ENCODE data around the gene CDC34. TPM values are rescaled to one million over a fixed set of nuclear protein-coding genes. Genes with fewer than 3 reads are reported as not detected.
A peak's percentile ranks its signal among the peaks of the same experiment; 100 is the strongest.

Gene CDC34
- total RNA-seq, 2 experiments from 2014 or later, result 58.3 to 58.9 TPM

DNA sequence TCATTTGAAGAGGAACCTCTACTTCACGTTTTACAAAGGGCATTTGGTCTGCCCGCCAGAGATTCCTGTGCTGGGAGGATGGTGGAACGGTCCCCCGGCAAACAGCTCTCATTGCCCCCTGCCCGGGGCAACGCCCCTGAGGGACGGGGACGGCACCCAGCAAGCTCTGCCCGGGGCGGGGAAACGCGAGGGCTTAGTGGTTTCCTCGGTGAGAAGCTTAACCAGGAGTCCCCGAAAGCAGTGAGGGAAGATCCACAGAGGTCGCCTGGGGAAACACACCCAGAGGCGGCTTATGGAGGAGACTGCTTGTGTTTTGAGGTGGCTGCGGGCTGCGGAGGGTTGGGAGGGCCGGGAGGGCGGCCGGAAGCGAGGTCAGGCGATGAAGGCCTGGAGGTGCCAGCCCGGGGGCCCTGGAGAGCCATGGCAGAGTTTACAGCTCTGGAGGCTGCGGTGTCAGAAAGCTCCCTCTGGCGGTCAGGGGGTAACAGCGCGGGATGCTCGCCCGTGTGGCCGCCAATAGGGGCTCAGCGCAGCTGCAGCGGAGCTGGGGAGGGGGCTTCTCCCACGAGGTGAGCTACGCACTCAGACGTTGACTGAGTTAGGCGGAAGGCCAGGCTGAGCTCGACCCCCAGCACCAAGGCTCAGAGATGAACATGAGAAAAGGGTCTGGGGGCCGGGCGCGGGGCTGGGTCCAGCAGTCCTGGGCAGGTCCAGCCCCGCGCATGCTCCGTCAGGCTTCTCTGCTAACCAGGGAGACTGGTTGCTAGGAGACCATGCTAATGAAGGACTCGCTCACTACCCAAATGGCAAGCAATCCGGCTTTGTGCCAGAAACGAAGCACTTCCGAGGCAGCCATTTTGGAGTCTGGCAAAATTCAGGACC is 24.9 kb upstream of the CDC34 start:
- Mint-ChIP-seq H3K9me3 (ENCODE audit: low read depth) (no peaks in the 10 kb centered on the region), H3K27ac (peak overlapping the region; percentile 99), H3K4me1 (peaks cover 46% of the 10 kb centered on the region), H3K27me3 (no peaks in the 10 kb centered on the region), H3K36me3 (peaks cover 5% of the 10 kb centered on the region), H3K4me3 (peak overlapping the region; percentile 83)
- ATAC-seq, result peak; percentile 68
- peak; percentile 97 for DNase-seq
- CTCF ChIA-PET, result interaction anchor here (0.6 to 2.8 kb wide), 15 partner anchors 9 to 240 kb away, joined by 3 to 24 read pairs (median 4); partner anchors contain the start of genes CDC34, GZMM and MADCAM1

DNA sequence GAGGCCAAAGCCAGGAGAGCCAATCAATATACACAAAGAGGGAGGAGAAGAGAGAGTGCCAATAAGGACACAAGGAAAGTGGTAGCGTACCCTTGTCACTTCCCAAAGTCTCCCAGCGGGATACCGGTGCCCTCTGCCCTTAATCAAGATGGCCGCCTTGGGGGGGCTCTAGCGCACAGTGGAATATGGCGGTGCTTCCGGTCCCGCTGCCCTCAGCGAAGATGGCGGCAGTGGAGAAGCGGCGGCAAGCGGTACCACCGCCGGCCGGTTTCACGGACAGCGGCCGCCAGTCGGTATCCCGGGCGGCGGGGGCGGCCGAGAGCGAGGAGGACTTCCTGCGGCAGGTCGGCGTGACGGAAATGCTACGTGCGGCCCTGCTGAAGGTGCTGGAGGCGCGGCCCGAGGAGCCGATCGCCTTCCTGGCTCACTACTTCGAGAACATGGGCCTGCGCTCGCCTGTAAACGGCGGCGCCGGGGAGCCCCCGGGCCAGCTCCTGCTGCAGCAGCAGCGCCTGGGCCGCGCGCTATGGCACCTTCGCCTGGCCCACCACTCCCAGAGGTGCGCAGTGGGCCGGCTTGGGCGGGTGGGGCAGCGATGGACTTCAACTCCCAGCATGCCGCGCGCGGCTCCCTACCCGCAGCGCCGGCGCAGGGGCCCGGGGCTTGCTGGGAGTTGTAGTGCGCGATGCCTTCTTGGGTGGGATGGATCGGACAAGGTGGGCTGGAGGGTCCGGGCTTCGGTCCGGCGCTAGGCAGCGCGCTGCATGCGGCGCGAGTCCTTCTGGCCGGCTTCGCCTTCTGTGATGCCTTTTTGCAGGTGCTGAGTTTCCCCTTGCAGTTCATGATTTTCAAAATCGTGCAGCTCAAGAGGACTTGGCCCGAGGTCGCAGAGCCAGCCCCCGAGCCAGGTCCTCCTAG is 24.0 kb upstream of the CDC34 start, which contains the start of gene TPGS1:
TPGS1 (plus strand) TSS at position 212 of the 918 bp plus-strand sequence; CDS start at position 222, 10 bp downstream.
- CTCF ChIA-PET, result interaction anchor here (0.6 to 2.8 kb wide), 14 partner anchors 10 to 241 kb away, joined by 3 to 24 read pairs (median 4); partner anchors contain the start of genes CDC34, GZMM and MADCAM1
- Mint-ChIP-seq H3K27ac (peak within 1 kb of the TSS; percentile 99), H3K4me3 (peak within 1 kb of the TSS; percentile 83), H3K9me3 (ENCODE audit: low read depth) (no peaks in the 10 kb centered on the region), H3K27me3 (no peaks in the 10 kb centered on the region), H3K4me1 (peaks cover 49% of the 10 kb centered on the region), H3K36me3 (peaks cover 5% of the 10 kb centered on the region)
- ATAC-seq (peak; percentile 61), DNase-seq (peak; percentile 91)

DNA sequence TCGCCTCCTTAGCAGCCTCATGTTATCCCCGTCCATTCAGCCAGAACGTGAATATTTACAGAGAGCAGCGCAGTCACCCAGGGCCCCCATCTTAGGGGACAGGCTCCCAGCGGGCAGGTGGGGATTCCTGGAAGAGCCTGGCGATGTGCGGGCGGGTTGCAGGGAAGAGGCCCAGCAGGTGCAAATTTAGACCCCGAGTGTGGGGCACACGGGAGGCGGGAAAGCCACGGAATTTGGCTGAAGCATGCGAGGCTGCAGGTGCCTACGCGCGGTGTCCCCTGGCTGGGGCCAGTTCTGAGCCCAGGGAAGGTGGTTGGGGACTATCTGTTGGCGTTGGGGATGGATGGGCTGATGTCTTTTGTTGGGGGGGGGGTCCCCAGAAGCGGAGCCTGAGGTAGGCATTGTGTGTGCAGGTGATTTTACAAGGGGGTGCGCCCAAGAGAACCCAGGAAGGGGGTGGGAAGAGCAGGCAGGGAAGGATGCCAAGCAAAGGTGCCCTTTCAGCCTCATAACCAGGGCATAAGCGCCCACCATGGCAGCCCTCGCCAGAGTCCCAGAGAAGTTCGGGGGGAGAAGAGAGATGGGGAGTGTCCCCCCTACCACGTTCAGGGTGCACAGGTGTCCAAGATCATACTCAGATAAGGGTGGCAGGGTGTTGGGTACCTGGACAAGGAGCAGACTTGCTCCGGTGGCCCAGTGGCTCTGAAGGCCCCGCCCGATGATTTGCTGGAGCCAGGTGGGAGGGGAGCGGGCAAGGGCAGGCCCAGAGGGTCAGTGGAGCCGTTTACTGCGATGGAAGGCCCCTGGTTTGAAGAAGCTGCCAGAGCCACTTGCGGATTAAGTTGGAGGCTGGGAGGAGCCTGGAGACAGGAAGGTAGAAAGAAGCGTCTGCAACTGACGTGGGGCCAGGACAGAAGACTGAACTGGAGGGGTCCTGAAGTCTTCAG is 23.1 kb upstream of the CDC34 start:
- no peak for ATAC-seq
- DNase-seq, result no peak
- H3K4me1 Mint-ChIP-seq, result peaks cover 46% of the 10 kb centered on the region
- CTCF ChIA-PET, result interaction anchor here (1.0 to 2.8 kb wide), 2 partner anchors 13 to 24 kb away, joined by 3 to 24 read pairs; partner anchors contain the start of gene CDC34
- H3K27me3 Mint-ChIP-seq, result no peaks in the 10 kb centered on the region
- peak overlapping the region; percentile 99 for H3K27ac Mint-ChIP-seq
- no peaks in the 10 kb centered on the region for H3K9me3 Mint-ChIP-seq (ENCODE audit: low read depth)
- H3K4me3 Mint-ChIP-seq, result peak overlapping the region; percentile 83
- H3K36me3 Mint-ChIP-seq, result peaks cover 5% of the 10 kb centered on the region

DNA sequence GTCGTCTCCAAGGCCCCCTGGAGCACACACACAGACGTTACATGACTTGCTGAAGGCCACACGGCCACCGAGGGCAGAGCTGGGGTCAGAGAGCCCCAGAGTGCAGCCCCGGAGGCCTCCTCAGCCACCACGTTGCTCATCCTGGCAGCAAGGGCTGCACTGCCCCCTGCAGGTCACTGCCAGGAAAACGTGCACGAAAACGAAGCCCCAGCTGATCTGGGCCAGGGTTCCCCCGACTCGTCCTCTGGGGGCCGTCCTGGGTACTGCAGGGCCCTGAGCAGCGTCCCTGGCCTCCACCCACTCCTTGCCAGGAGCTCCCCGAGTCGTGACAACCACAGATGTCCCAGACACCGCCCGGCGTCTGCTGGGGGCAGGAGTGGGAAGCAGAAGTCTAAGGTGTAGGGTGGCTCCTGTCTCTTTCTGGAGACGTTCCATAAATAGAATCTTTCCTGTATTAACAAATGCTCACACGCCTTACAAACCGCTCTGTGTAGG is 20.9 kb upstream of the CDC34 start:
- ATAC-seq, result peak; percentile 60
- Mint-ChIP-seq H3K27me3 (no peaks in the 10 kb centered on the region), H3K4me3 (peak overlapping the region; percentile 73), H3K4me1 (peaks cover 44% of the 10 kb centered on the region), H3K9me3 (ENCODE audit: low read depth) (no peaks in the 10 kb centered on the region), H3K27ac (peak overlapping the region; percentile 94), H3K36me3 (peaks cover 10% of the 10 kb centered on the region)
- CTCF ChIA-PET, result interaction anchor here (0.7 to 4.3 kb wide), 39 partner anchors 8 to 1095 kb away, joined by 3 to 94 read pairs (median 4); partner anchors contain the start of genes CDC34, GZMM, POLRMT and RNF126
- DNase-seq, result peak; percentile 97

DNA sequence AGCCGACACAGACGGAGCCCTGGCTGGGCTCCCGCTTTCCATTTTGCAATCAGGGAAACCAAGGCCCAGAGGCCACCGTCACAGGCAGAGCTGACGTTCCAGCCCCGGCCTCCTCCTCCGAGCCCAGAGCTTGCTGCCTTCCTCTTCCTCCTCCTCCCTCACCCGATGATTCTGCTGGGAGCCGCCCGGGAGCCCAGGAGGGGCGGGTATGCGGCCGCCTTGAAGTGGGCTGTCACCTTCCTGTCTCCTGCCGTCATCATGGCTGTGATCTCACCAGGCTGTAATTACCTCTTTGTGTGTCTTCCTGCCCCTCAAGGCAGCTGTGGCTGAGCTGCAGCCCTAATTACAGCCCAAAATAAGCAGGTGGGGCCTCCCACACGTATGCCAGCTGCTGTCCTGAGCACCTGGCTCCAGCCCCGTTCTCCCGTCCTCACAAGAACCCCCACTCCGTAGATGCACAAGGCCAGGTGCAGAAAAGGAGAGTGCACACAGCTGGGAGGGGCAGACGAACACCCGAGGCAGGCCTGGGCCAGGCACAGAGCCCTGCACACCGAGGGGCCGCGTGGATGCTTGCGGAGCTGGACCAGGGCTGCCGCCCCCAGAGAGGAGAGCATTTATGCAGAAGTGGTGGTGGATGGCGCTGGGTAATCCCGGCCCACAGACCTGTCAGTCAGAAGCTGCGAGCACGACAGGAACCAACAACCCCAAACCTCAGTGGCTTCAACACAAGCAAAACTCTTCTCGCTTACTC is 20.3 kb upstream of the CDC34 start:
- ATAC-seq, result peak; percentile 52
- CTCF ChIA-PET, result interaction anchor here (0.6 to 4.3 kb wide), 36 partner anchors 8 to 1094 kb away, joined by 3 to 94 read pairs (median 5); partner anchors contain the start of genes CDC34, GZMM, POLRMT and RNF126
- peak overlapping the region; percentile 94 for H3K27ac Mint-ChIP-seq
- H3K36me3 Mint-ChIP-seq, result peaks cover 10% of the 10 kb centered on the region
- DNase-seq, result peak; percentile 89
- H3K9me3 Mint-ChIP-seq (ENCODE audit: low read depth), result no peaks in the 10 kb centered on the region
- peaks cover 41% of the 10 kb centered on the region for H3K4me1 Mint-ChIP-seq
- H3K4me3 Mint-ChIP-seq, result peak overlapping the region; percentile 73
- no peaks in the 10 kb centered on the region for H3K27me3 Mint-ChIP-seq

DNA sequence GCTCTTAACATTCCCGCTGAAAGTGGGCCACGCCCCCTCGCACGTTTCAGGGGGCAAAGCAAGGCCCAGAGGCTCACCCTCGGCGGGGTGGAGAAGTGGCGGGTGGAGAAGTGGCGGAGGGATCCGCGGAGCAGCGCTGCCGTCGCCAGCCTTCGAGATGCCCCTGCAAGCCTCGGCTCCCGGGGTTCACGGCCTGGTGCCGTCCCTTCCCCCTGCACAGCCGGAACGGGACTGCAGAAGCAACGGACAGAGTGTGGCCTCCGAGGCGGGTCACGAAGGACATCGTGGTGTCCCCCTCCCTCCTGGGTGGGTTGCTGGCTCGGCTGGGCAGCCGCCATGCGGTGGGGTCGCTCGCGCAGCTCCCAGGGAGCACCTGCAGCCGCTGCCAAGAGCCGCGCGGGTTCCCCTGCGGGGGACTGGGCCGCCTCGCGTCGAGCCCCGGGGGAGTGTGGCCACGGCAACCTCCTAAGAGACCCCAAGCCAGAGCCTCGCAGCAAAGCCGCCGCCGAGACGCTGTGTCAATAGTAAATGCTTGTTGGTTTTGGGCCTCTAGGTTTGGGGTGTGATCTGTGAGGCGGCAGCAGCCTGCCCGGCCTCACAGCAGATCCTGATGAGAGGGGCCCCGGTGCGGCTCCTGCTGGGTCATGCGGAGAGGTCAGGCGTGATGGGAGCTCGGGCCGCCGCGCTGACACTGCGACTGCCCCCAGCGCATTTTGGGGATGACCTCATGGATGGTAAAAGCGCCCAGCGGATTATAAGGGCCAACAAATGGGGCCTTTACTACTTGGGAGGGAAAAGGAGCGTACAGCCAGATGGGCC is 18.8 kb upstream of the CDC34 start:
- no peaks in the 10 kb centered on the region for H3K27me3 Mint-ChIP-seq
- H3K9me3 Mint-ChIP-seq (ENCODE audit: low read depth), result no peaks in the 10 kb centered on the region
- ATAC-seq (no peak), DNase-seq (no peak)
- peaks cover 38% of the 10 kb centered on the region for H3K4me1 Mint-ChIP-seq
- CTCF ChIA-PET, result interaction anchor here (3.0 to 4.3 kb wide), 2 partner anchors 9 to 17 kb away, joined by 25 to 94 read pairs; partner anchors contain the start of gene CDC34
- H3K36me3 Mint-ChIP-seq, result peaks cover 10% of the 10 kb centered on the region
- no peak overlapping the region for H3K27ac Mint-ChIP-seq
- no peak overlapping the region for H3K4me3 Mint-ChIP-seq

DNA sequence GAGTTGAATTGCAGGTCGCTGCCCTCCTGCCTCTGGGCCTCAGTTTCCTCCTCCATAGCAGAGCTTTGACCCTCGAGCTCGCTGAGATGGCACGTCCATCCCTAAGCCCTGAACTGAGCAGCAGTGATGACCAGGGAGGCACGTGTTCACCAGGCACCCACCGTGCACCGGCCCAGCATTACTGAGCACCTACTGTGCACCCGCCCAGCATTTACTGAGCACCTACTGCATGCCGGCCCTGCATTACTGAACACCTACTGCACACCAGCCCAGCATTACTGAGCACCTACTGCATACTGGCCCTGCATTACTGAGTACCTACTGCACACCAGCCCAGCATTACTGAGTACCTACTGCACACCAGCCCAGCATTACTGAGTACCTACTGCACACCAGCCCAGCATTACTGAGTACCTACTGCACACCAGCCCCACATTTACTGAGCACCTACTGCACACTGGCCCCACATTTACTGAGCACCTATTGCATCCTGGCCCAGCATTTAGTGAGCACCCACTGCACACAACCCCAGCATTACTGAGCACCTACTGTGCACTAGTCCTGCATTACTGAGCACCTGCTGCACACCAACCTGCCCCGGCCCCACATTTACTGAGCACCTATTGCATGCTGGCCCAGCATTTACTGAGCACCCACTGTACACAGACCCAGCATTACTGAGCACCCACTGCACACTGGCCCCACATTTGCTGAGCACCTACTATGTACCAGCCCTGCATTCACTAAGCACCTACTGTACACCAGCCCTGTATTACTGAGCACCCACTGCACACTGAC is 18.0 kb upstream of the CDC34 start:
- Mint-ChIP-seq H3K4me1 (peaks cover 29% of the 10 kb centered on the region), H3K9me3 (ENCODE audit: low read depth) (no peaks in the 10 kb centered on the region), H3K27ac (no peak overlapping the region), H3K27me3 (no peaks in the 10 kb centered on the region), H3K36me3 (peaks cover 10% of the 10 kb centered on the region), H3K4me3 (no peak overlapping the region)
- ATAC-seq (no peak), DNase-seq (no peak)
- CTCF ChIA-PET, result interaction anchor here (4.3 kb wide), 1 partner anchor 16 kb away, joined by 94 read pairs; the partner anchor contains the start of gene CDC34

DNA sequence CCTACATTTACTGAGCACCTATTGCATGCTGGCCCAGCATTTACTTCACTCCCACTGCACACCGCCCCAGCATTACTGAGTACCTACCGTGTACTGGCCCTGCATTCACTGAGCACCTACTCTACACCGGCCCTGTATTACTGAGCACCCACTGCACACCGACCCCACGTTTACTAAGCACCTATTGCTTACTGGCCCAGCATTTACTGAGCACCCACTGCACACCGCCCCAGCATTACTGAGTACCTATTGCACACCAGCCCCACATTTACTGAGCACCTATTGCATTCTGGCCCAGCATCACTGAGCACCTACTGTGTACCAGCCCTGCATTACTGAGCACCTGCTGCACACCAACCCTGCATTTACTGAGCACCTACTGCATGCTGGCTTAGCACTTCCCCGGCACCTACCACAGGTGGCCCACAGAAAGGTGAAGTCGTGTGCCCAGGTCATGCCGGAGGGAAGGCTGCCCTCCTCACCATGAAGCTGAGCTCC is 17.3 kb upstream of the CDC34 start:
- DNase-seq (no peak), ATAC-seq (no peak)
- Mint-ChIP-seq H3K4me1 (peaks cover 23% of the 10 kb centered on the region), H3K9me3 (ENCODE audit: low read depth) (no peaks in the 10 kb centered on the region), H3K27me3 (no peaks in the 10 kb centered on the region), H3K4me3 (no peak overlapping the region), H3K27ac (no peak overlapping the region), H3K36me3 (peaks cover 5% of the 10 kb centered on the region)
- CTCF ChIA-PET, result interaction anchor here (1.6 kb wide), 1 partner anchor 16 kb away, joined by 5 read pairs; no protein-coding TSS in a partner anchor

DNA sequence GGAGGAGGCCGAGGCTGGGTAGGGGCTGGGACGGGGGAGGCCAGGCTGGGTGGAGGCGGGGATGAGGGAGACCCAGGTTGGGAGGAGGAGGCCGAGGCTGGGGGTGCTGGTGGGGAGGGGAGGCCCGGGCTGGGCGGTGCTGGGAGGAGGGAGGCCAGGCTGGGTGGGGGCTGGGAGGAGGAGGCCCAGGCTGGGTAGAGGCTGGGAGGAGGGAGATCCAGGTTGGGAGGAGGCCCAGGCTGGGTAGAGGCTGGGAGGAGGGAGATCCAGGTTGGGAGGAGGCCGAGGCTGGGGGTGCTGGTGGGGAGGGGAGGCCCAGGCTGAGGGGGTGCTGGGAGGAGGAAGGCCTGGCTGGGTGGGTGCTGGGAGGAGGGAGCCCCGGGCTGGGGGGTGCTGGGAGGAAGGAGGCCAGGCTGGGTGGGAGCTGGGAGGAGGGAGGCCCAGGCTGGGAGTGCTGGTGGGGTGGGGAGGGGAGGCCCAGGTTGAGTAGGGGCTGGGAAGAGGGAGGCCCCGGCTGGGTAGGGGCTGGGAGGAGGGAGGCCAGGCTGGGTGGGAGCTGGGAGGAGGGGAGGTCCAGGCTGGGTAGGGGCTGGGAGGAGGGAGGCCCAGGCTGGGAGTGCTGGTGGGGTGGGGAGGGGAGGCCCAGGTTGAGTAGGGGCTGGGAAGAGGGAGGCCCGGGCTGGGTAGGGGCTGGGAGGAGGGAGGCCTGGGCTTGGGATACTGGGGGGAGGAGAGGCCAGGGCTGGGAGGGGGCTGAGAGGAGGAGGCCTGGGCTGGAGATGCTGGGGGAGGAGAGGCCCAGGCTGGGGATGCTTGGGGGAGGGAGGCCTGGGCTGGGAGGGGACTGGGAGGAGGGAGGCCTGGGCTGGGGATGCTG is 13.6 kb upstream of the CDC34 start:
- peaks cover 5% of the 10 kb centered on the region for H3K4me1 Mint-ChIP-seq
- no peak overlapping the region for H3K27ac Mint-ChIP-seq
- H3K9me3 Mint-ChIP-seq (ENCODE audit: low read depth), result no peaks in the 10 kb centered on the region
- peaks cover 5% of the 10 kb centered on the region for H3K36me3 Mint-ChIP-seq
- CTCF ChIA-PET, result interaction anchor here (1.0 kb wide), 1 partner anchor 14 kb away, joined by 3 read pairs; the partner anchor contains the start of gene CDC34
- no peak for ATAC-seq
- H3K4me3 Mint-ChIP-seq, result no peak overlapping the region
- no peaks in the 10 kb centered on the region for H3K27me3 Mint-ChIP-seq
- no peak for DNase-seq
